ENCODE results near the gene COL18A1.

COL18A1 gene

GRCh38 chr21:45562965-45563364 is 158.0 kb downstream of the COL18A1 start:
- no peak for DNase-seq (ENCODE audit: low read depth)
- H3K4me3 ChIP-seq (ENCODE audit: control insufficient read depth, low read depth, low read length): no peak overlapping the region
- TF ChIP-seq, protein P1, sequence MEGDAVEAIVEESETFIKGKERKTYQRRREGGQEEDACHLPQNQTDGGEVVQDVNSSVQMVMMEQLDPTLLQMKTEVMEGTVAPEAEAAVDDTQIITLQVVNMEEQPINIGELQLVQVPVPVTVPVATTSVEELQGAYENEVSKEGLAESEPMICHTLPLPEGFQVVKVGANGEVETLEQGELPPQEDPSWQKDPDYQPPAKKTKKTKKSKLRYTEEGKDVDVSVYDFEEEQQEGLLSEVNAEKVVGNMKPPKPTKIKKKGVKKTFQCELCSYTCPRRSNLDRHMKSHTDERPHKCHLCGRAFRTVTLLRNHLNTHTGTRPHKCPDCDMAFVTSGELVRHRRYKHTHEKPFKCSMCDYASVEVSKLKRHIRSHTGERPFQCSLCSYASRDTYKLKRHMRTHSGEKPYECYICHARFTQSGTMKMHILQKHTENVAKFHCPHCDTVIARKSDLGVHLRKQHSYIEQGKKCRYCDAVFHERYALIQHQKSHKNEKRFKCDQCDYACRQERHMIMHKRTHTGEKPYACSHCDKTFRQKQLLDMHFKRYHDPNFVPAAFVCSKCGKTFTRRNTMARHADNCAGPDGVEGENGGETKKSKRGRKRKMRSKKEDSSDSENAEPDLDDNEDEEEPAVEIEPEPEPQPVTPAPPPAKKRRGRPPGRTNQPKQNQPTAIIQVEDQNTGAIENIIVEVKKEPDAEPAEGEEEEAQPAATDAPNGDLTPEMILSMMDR (conservative IDR thresholded peaks at IDR 0.05; ENCODE audit: control insufficient read depth, insufficient read depth, low read depth, low read length): no peak

Measured in fibroblast of mammary gland (primary cell).